GM10248 (cell line): ENCODE data around the gene FFAR3.

Source experiments
- CTCF ChIA-PET: fragments of 300-600 bp; sonication (Branson Sonifier 250); formaldehyde crosslinking; extraction: SDS; loops from one replicate; lab custom pipeline; 2021; ENCODE audit warnings: antibody characterized with exemption; lab: Yijun Ruan, JAX
- POLR2A ChIA-PET: fragments of 350-650 bp; sonication (Branson Sonifier 250); formaldehyde crosslinking; extraction: SDS; loops from one replicate; lab custom pipeline; 2020; ENCODE audit warnings: antibody characterized with exemption; lab: Yijun Ruan, JAX
- DNase-seq: peaks from one replicate; pipeline ENCODE4 v3.0.0; 2012; ENCODE audit errors: extremely low spot score
- CTCF ChIP-seq: IDR thresholded peaks from 2 replicates; pipeline ENCODE4 v1.5.1; 2012; ENCODE audit warnings: mild to moderate bottlenecking, low read depth; ENCODE audit errors: extremely low read depth, missing control alignments, control extremely low read depth

FFAR3 gene

GRCh38 chr19:35342430-35342829, 15.8 kb upstream of the FFAR3 start:
- no peak for DNase-seq
- ChIA-PET POLR2A (interaction anchor here (0.6 kb wide), 1 partner anchor 97 kb away, joined by 3 read pairs; no protein-coding TSS in a partner anchor), CTCF (interaction anchor here (0.7 to 1.2 kb wide), 2 partner anchors 11 to 73 kb away, joined by 3 read pairs; no protein-coding TSS in a partner anchor)

GRCh38 chr19:35344511-35345031, 13.7 kb upstream of the FFAR3 start:
- POLR2A ChIA-PET: interaction anchor here (0.7 to 1.3 kb wide), 3 partner anchors 12 to 14 kb away, joined by 3 to 5 read pairs (median 3); no protein-coding TSS in a partner anchor
- TF ChIP-seq CTCF: no peak

More at GRCh38 chr19:35342430-35342829, 15.8 kb upstream of the FFAR3 start:
- no peak for TF ChIP-seq CTCF

GRCh38 chr19:35345671-35346111, 12.6 kb upstream of the FFAR3 start:
- DNase-seq: no peak
- CTCF ChIA-PET: interaction anchor here (1.4 to 5.8 kb wide), 3 partner anchors 14 to 149 kb away, joined by 5 to 26 read pairs (median 5); no protein-coding TSS in a partner anchor
- POLR2A ChIA-PET: interaction anchor here (0.6 to 1.0 kb wide), 4 partner anchors 10 to 79 kb away, joined by 3 to 8 read pairs (median 4); no protein-coding TSS in a partner anchor
- no peak for TF ChIP-seq CTCF

More at GRCh38 chr19:35344511-35345031, 13.7 kb upstream of the FFAR3 start:
- CTCF ChIA-PET: interaction anchor here (1.0 to 5.8 kb wide), 4 partner anchors 13 to 166 kb away, joined by 3 to 26 read pairs (median 5); no protein-coding TSS in a partner anchor
- no peak for DNase-seq

GRCh38 chr19:35346193-35347052, 11.8 kb upstream of the FFAR3 start:
- DNase-seq: peak; percentile 78
- POLR2A ChIA-PET: interaction anchor here (0.6 to 1.7 kb wide), 8 partner anchors 8 to 85 kb away, joined by 3 to 16 read pairs (median 3); partner anchors contain the start of gene MAG

GRCh38 chr19:35347171-35347929, 10.9 kb upstream of the FFAR3 start, which contains the start of gene FFAR1:
TSS of gene FFAR1 (plus strand) at chr19:35347902. CDS start at chr19:35351552, 3,650 bp downstream.
- ChIA-PET POLR2A (interaction anchor here (0.7 to 1.7 kb wide), 5 partner anchors 9 to 16 kb away, joined by 3 to 16 read pairs (median 4); no protein-coding TSS in a partner anchor), CTCF (interaction anchor here (1.4 to 5.8 kb wide), 4 partner anchors 8 to 163 kb away, joined by 3 to 26 read pairs (median 4); no protein-coding TSS in a partner anchor)
- DNase-seq: peak; percentile 78
- TF ChIP-seq CTCF: no peak

More at GRCh38 chr19:35346193-35347052, 11.8 kb upstream of the FFAR3 start:
- CTCF ChIA-PET: interaction anchor here (1.4 to 5.8 kb wide), 4 partner anchors 9 to 164 kb away, joined by 3 to 26 read pairs (median 4); no protein-coding TSS in a partner anchor
- no peak for TF ChIP-seq CTCF
